GM21515 (cell line): ENCODE results near the gene RPS28.

Experiments used
- ATAC-seq: cut with Tn5 transposase; IDR thresholded peaks from one replicate; pipeline ENCODE4 v1.9.1; 2021; ENCODE audit not compliant: unreplicated experiment

Gene RPS28

DNA sequence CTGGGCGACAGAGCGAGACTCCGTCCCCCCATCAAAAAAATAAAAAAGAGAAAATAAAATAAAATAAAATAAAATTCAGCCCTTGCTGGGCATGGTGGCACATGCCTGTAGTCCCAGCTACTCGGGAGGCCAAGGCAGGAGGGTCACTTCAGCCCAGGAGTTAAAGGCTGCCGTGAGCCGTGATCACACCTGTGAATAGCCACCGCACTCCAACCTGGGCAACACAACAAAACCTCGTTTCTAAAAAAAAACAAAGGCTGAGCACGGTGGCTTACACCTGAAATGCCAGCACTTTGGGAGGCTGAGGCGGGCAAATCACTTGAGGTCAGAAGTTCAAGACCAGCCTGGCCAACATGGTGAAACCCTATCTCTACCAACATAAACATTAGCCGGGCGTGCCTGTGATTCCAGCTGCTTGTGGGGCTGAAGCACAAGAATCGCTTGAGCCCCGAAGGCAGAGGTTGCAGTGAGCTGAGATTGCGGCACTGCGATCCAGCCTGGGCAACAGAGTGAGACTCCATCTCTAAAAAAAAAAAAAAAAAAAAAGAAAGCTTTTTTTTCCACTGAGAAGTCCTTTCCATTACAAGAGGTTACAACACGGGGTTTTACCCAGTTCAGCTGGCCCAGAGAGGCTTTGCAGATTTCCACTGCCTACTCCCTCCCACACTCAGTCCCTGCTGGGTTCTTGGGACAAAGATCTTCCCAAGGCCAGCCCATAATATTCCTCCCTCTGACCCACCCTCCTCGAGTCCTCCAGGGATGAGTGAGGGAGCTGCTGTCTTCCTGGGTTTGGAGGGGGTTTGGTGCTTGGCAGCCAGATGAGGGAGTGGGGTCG, 49.1 kb downstream of the RPS28 start:
- ATAC-seq, result no peak

GRCh38 chr19:8371011-8371804, 49.9 kb downstream of the RPS28 start:
- ATAC-seq, result no peak
